GM12891 (cell line): ENCODE results near the gene RNPS1.

Experiments used
- DNase-seq: peaks from one replicate; pipeline ENCODE4 v3.0.0; 2011; ENCODE audit warnings: low spot score; ENCODE audit not compliant: insufficient read length
- FAIRE-seq: peaks from 2 replicates; lab custom pipeline; 2011; peaks lifted over from hg19 to GRCh38; lab: Jason Lieb, UNC
- PAX5 ChIP-seq: IDR thresholded peaks from 2 replicates; pipeline ENCODE4 v1.6.1; 2011; ENCODE audit warnings: low read length, moderate library complexity, mild to moderate bottlenecking; ENCODE audit not compliant: insufficient read depth, severe bottlenecking
- POLR2A ChIP-seq: IDR thresholded peaks from 2 replicates; pipeline ENCODE4 v1.6.1; 2011; ENCODE audit warnings: low read depth, low read length, control low read depth
- POLR2AphosphoS5 ChIP-seq: IDR thresholded peaks from 2 replicates; pipeline ENCODE4 v1.6.1; 2011; ENCODE audit warnings: low read depth, low read length, control low read depth
- POU2F2 ChIP-seq: IDR thresholded peaks from 2 replicates; pipeline ENCODE4 v1.6.1; 2011; ENCODE audit warnings: low read depth, mild to moderate bottlenecking, control low read depth, low read length, moderate library complexity
- SPI1 ChIP-seq: IDR thresholded peaks from 2 replicates; pipeline ENCODE4 v1.6.1; 2011; ENCODE audit warnings: low read depth, low read length, control low read depth
- TAF1 ChIP-seq: IDR thresholded peaks from 2 replicates; pipeline ENCODE4 v1.6.1; 2011; ENCODE audit warnings: low read depth, low read length, control low read depth

RNPS1 gene

GRCh38 chr16:2296661-2297505 lies 29.0 kb upstream of the RNPS1 start:
- DNase-seq: no peak
- TF ChIP-seq TAF1 (no peak), PAX5 (no peak), POU2F2 (no peak), POLR2AphosphoS5 (no peak), POLR2A (no peak), SPI1 (no peak)
- peak; percentile 71 for FAIRE-seq

- TF ChIP-seq SPI1: peak; percentile 36; the same call in 1 of the 2 replicates
- no peak for TF ChIP-seq POLR2A
- DNase-seq (peak; percentile 72), FAIRE-seq (peak; percentile 99)
Observed at GRCh38 chr16:2295056-2295798, 27.3 kb upstream of the RNPS1 start.

- FAIRE-seq (no peak), DNase-seq (no peak)
- TF ChIP-seq POLR2AphosphoS5 (no peak), POLR2A (no peak), TAF1 (no peak), PAX5 (no peak), SPI1 (no peak), POU2F2 (no peak)
Observed at GRCh38 chr16:2292221-2292620, 24.3 kb upstream of the RNPS1 start.

GRCh38 chr16:2289282-2289681 lies 21.4 kb upstream of the RNPS1 start:
- FAIRE-seq (no peak), DNase-seq (no peak)
- no peak for TF ChIP-seq TAF1
- TF ChIP-seq POU2F2: no peak
- no peak for TF ChIP-seq SPI1
- TF ChIP-seq POLR2A: no peak
- TF ChIP-seq POLR2AphosphoS5: no peak
- no peak for TF ChIP-seq PAX5

GRCh38 chr16:2288726-2289125 lies 20.8 kb upstream of the RNPS1 start:
- no peak for FAIRE-seq
- no peak for TF ChIP-seq POU2F2
- TF ChIP-seq PAX5: no peak
- no peak for TF ChIP-seq TAF1
- no peak for TF ChIP-seq POLR2A
- no peak for TF ChIP-seq POLR2AphosphoS5
- TF ChIP-seq SPI1: no peak

GRCh38 chr16:2287916-2288547 lies 20.1 kb upstream of the RNPS1 start:
- TF ChIP-seq TAF1 (no peak), PAX5 (no peak), SPI1 (no peak), POU2F2 (no peak), POLR2AphosphoS5 (no peak)
- no peak for DNase-seq
- FAIRE-seq: no peak

More at GRCh38 chr16:2288726-2289125, 20.8 kb upstream of the RNPS1 start:
- DNase-seq: no peak

GRCh38 chr16:2286550-2286949 lies 18.6 kb upstream of the RNPS1 start:
- TF ChIP-seq POU2F2 (no peak), PAX5 (no peak), POLR2AphosphoS5 (no peak), POLR2A (no peak), TAF1 (no peak), SPI1 (no peak)
- FAIRE-seq (no peak), DNase-seq (no peak)

- TF ChIP-seq TAF1 (no peak), POLR2A (no peak), SPI1 (no peak), POLR2AphosphoS5 (no peak), PAX5 (no peak), POU2F2 (no peak)
- DNase-seq: no peak
- no peak for FAIRE-seq
Observed at GRCh38 chr16:2285731-2286191, 17.8 kb upstream of the RNPS1 start.

- no peak for TF ChIP-seq POLR2AphosphoS5
- TF ChIP-seq TAF1: no peak
- no peak for TF ChIP-seq SPI1
- TF ChIP-seq PAX5: no peak
- no peak for TF ChIP-seq POLR2A
- FAIRE-seq: no peak
- DNase-seq: no peak
Observed at GRCh38 chr16:2284797-2285576, 17.1 kb upstream of the RNPS1 start.
